ENCODE measurements around the gene MACROD2. TPM values are rescaled to one million over a fixed set of nuclear protein-coding genes. Genes with fewer than 3 reads are reported as not detected.
"Not testable (repeated sequence)": the region's sequence is repeated elsewhere in the genome, so short reads cannot be mapped to it uniquely, and the experiment has no call there.

The MACROD2 gene
- total RNA-seq, 2 donors from 2014 or later, result 8.3 to 21.8 TPM

- H3K27ac ChIP-seq, result no peak overlapping the region
- DNase-seq, result no peak
- ATAC-seq, result no peak
- no peaks in the 10 kb centered on the region for H3K9me3 ChIP-seq
- H3K36me3 ChIP-seq (replicated peaks in 1 of 2; ENCODE audit: insufficient read depth in 1 of 2, low read depth in 2 of 2), result no peaks in the 10 kb centered on the region
- WGBS, 2 donors, result 32 to 42% methylated on average over 1 of the region's 1 CpG
- H3K4me1 ChIP-seq, result no peaks in the 10 kb centered on the region
- intact Hi-C loops (cut with DNase I), result no loop called here
- H3K27me3 ChIP-seq, result no peaks in the 10 kb centered on the region
- no peak for TF ChIP-seq POLR2A (IDR thresholded peaks at IDR 0.05)
- TF ChIP-seq, protein P1, sequence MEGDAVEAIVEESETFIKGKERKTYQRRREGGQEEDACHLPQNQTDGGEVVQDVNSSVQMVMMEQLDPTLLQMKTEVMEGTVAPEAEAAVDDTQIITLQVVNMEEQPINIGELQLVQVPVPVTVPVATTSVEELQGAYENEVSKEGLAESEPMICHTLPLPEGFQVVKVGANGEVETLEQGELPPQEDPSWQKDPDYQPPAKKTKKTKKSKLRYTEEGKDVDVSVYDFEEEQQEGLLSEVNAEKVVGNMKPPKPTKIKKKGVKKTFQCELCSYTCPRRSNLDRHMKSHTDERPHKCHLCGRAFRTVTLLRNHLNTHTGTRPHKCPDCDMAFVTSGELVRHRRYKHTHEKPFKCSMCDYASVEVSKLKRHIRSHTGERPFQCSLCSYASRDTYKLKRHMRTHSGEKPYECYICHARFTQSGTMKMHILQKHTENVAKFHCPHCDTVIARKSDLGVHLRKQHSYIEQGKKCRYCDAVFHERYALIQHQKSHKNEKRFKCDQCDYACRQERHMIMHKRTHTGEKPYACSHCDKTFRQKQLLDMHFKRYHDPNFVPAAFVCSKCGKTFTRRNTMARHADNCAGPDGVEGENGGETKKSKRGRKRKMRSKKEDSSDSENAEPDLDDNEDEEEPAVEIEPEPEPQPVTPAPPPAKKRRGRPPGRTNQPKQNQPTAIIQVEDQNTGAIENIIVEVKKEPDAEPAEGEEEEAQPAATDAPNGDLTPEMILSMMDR (IDR thresholded peaks at IDR 0.05), result no peak
- H3K4me3 ChIP-seq, result no peak overlapping the region
Observed at GRCh38 chr20:14245368-14245970, 250.2 kb downstream of the MACROD2 start.

DNA sequence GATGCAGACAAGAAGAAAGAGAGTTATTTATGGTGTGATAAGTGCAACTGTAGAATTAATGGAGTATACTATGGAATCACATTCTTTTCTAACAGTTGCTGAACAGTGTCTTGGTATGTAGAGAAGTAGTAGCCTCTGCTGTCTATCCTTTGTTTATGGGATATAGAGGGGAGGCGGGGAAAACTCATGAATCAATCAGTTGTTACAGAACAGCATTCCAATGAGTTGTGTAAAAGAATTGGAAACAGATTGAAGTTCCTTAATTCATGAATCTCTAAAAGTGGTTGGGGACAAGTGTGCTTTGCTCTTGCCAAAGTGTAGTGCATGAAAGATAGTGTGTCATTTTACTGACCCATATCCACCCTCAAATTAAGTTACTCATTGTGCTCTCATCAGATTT lies 264.4 kb downstream of the MACROD2 start:
- Histone ChIP-seq H3K36me3 (replicated peaks in 1 of 2; ENCODE audit: insufficient read depth in 1 of 2, low read depth in 2 of 2) (no peaks in the 10 kb centered on the region), H3K9me3 (no peaks in the 10 kb centered on the region), H3K27me3 (no peaks in the 10 kb centered on the region), H3K4me1 (no peaks in the 10 kb centered on the region), H3K4me3 (no peak overlapping the region), H3K27ac (no peak overlapping the region)
- WGBS, 2 donors, result 69 to 85% methylated on average over 1 of the region's 1 CpG
- no peak for TF ChIP-seq POLR2A (IDR thresholded peaks at IDR 0.05)
- TF ChIP-seq, protein P1 (IDR thresholded peaks at IDR 0.05), result no peak
- no peak for ATAC-seq
- DNase-seq, result no peak
- intact Hi-C loops (cut with DNase I), result loop anchor here (5.0 kb wide), 1 partner anchor 598 kb away; no protein-coding TSS in a partner anchor

DNA sequence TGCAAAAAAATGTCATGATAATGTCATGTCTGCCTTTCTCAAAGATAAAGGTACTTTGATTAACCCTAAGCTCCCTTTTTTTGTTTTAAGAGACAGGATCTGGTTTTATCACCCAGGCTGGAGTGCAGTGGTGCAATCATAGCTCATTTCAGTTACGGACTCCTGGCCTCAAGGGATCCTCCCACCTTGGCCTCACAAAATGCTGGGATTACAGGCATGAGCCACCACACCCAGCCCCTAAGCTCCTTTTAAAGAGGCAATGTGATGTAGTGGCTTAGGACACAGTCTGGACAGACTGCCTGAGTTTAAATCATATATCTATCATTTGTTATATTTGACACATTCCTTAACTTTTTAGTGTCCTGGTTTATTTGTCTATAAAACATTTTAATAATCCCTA lies 265.1 kb downstream of the MACROD2 start:
- H3K4me1 ChIP-seq, result no peaks in the 10 kb centered on the region
- TF ChIP-seq, protein P1 (IDR thresholded peaks at IDR 0.05), result no peak
- no peak for TF ChIP-seq POLR2A (IDR thresholded peaks at IDR 0.05)
- ATAC-seq (no peak), DNase-seq (no peak)
- H3K9me3 ChIP-seq, result no peaks in the 10 kb centered on the region
- H3K4me3 ChIP-seq, result no peak overlapping the region
- H3K27me3 ChIP-seq, result no peaks in the 10 kb centered on the region
- H3K36me3 ChIP-seq (replicated peaks in 1 of 2; ENCODE audit: insufficient read depth in 1 of 2, low read depth in 2 of 2), result no peaks in the 10 kb centered on the region
- intact Hi-C loops (cut with DNase I), result no loop called here
- 94 to 95% methylated on average over 1 of the region's 1 CpG for WGBS, 2 donors
- no peak overlapping the region for H3K27ac ChIP-seq

DNA sequence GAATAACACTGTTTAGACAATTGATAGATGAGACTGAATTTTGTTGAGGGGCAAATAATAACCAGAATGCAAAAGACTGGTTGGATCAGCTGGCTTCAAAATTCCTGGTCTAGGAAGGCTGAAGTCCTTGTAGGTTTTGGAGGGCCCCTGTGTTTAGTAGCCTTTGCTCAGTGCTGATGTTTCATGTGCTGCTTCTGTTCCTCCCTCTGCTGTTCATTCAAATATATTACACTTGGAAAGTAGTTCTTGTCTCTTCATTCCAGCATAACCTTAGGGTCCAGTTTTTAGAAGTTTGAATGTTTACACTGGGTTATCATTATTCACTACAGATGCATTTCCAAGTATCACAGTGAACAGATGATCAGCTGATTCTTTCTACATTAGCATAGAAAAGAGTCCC lies 269.6 kb downstream of the MACROD2 start:
- H3K36me3 ChIP-seq (replicated peaks in 1 of 2; ENCODE audit: insufficient read depth in 1 of 2, low read depth in 2 of 2), result no peaks in the 10 kb centered on the region

GRCh38 chr20:14266246-14266645 lies 270.9 kb downstream of the MACROD2 start:
- H3K9me3 ChIP-seq, result no peaks in the 10 kb centered on the region
- no peak overlapping the region for H3K27ac ChIP-seq
- ATAC-seq (no peak), DNase-seq (no peak)
- H3K4me3 ChIP-seq, result no peak overlapping the region
- H3K27me3 ChIP-seq, result no peaks in the 10 kb centered on the region
- intact Hi-C loops (cut with DNase I), result no loop called here
- no peaks in the 10 kb centered on the region for H3K4me1 ChIP-seq
- TF ChIP-seq, protein P1 (IDR thresholded peaks at IDR 0.05), result no peak
- TF ChIP-seq POLR2A (IDR thresholded peaks at IDR 0.05), result no peak
- no peaks in the 10 kb centered on the region for H3K36me3 ChIP-seq (replicated peaks in 1 of 2; ENCODE audit: insufficient read depth in 1 of 2, low read depth in 2 of 2)

More for the DNA sequence above, 269.6 kb downstream of the MACROD2 start:
- intact Hi-C loops (cut with DNase I), result no loop called here
- no peak for TF ChIP-seq POLR2A (IDR thresholded peaks at IDR 0.05)
- TF ChIP-seq, protein P1 (IDR thresholded peaks at IDR 0.05), result no peak
- H3K9me3 ChIP-seq, result no peaks in the 10 kb centered on the region
- no peak for ATAC-seq
- DNase-seq, result no peak
- no peak overlapping the region for H3K4me3 ChIP-seq
- no peak overlapping the region for H3K27ac ChIP-seq
- no peaks in the 10 kb centered on the region for H3K27me3 ChIP-seq
- H3K4me1 ChIP-seq, result no peaks in the 10 kb centered on the region

DNA sequence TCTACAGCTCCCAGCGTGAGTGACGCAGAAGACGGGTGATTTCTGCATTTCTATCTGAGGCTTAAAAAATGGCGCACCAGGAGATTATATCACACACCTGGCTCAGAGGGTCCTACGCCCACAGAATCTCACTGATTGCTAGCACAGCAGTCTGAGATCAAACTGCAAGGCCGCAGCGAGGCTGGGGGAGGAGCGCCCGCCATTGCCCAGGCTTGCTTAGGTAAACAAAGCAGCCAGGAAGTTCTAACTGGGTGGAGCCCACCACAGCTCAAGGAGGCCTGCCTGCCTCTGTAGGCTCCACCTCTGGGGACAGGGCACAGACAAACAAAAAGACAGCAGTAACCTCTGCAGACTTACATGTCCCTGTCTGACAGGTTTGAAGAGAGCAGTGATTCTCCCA lies 275.4 kb downstream of the MACROD2 start:
- WGBS, 2 donors, result 93 to 96% methylated on average over 9 of the region's 9 CpGs
- DNase-seq; intact Hi-C loops (cut with DNase I); H3K27me3 ChIP-seq; H3K4me1 ChIP-seq; H3K9me3 ChIP-seq; H3K27ac ChIP-seq; H3K36me3 ChIP-seq (replicated peaks in 1 of 2; ENCODE audit: insufficient read depth in 1 of 2, low read depth in 2 of 2); H3K4me3 ChIP-seq; ATAC-seq: not testable (repeated sequence)

Data from body of pancreas (tissue), 4 donors.